OCI-LY1 (cell line): ENCODE results near the gene NUAK1.

Source experiments
- EZH2 ChIP-seq: fragments of 200-600 bp; sonication (generic), shearing (Covaris generic); IDR thresholded peaks from 2 replicates; pipeline ENCODE4 v1.8.0; 2017; ENCODE audit warnings: borderline replicate concordance, mixed run types, mild to moderate bottlenecking, antibody characterized with exemption, low read length, moderate library complexity, mixed read lengths
- TF ChIP-seq, protein P1 (sequence below): fragments of 200-600 bp; sonication (generic), shearing (Covaris generic); IDR thresholded peaks from 2 replicates; pipeline ENCODE4 v1.5.1; 2017; ENCODE audit warnings: mild to moderate bottlenecking, antibody characterized with exemption, low read length, moderate library complexity, mixed read lengths

DNA sequence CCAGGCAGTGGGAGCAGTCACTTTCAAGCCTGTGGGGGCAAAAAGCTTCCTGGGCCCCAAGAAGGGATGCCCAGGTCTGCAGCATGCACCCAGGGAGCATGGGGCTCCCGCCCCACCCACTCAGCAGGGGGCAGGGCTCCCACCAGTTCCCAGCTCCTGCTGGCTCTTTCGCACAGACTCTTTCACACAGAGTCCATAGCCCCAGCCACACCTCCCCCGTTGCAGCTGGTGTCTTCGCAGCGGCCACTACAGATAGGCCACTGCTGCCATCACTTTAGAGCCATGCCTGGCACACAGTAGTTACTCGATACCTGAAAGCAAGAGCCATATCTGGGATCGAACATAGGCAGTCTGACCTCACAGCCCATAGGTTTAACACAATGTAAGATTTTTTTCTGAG lies 98.2 kb downstream of the NUAK1 start:
- TF ChIP-seq EZH2, result no peak
- TF ChIP-seq, protein P1, sequence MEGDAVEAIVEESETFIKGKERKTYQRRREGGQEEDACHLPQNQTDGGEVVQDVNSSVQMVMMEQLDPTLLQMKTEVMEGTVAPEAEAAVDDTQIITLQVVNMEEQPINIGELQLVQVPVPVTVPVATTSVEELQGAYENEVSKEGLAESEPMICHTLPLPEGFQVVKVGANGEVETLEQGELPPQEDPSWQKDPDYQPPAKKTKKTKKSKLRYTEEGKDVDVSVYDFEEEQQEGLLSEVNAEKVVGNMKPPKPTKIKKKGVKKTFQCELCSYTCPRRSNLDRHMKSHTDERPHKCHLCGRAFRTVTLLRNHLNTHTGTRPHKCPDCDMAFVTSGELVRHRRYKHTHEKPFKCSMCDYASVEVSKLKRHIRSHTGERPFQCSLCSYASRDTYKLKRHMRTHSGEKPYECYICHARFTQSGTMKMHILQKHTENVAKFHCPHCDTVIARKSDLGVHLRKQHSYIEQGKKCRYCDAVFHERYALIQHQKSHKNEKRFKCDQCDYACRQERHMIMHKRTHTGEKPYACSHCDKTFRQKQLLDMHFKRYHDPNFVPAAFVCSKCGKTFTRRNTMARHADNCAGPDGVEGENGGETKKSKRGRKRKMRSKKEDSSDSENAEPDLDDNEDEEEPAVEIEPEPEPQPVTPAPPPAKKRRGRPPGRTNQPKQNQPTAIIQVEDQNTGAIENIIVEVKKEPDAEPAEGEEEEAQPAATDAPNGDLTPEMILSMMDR, result no peak
